NCI-H748 treated with DMSO at 0.1 percent for 48 hours (cell line): ENCODE measurements around the gene TMEM129.
"Not testable (repeated sequence)": the region's sequence is repeated elsewhere in the genome, so short reads cannot be mapped to it uniquely, and the experiment has no call there.

ENCODE experiments used
- DNase-seq: peaks from one replicate; lab custom pipeline; 2025; lab: John Stamatoyannopoulos, UW

The TMEM129 gene

DNA sequence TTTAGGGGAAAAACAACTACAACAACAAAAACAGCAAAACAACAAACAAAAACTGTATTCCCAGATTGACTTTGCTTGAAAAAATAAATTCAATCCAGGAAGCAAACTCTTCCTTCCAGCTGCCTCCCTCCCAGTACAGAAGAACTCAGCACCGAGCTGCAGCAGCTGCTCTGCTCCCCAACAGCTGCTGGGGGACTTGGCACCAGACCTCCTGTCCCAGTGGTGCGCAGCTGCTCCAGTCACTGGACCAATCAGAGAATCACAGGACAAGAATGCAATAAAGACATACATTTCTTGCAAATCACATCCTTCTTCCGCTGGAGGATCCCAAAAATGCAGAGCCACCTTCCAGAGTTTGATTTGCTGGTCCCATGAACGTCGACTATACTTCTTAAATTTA, 25.2 kb downstream of the TMEM129 start:
- DNase-seq: no peak

DNA sequence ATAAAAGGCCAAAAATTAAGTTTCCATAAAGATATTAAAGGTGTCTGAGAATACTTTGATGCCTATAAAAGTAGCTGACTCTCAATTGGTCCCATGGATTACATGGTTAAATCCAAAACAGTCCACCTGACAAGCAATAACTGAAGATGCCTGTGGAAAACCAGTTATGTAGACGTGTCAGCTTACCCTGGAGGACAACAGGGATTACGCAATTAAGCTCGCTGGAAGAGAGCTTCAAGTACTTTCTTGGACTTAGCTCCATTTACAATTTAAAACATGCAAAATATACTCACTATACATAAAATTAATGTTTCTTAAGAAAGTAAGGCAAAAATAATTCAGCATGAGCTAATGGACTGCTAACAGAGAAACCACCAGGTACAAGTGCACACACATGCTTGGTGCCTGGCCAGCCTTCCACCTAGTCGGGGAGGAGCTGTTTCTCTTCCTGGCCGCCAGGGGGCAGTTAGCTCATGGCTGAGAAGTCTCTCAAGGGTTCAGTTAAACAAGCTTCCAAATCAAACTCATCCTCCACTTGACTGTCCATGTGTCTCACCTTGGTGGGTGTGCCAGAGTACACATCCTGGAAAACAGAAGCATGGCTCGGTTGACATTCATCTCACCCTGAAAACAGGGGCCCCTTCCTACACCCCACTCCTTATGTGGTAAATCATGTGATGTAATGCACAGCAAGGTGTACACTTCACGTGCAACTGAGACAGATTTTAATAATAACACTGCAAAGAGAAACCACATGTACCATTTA, 27.8 kb downstream of the TMEM129 start:
- peak; percentile 6 for DNase-seq

- DNase-seq: no peak
Measured at GRCh38 chr4:1691737-1692373, 29.3 kb downstream of the TMEM129 start.

- no peak for DNase-seq
Measured at GRCh38 chr4:1690698-1691097, 30.4 kb downstream of the TMEM129 start.

DNA sequence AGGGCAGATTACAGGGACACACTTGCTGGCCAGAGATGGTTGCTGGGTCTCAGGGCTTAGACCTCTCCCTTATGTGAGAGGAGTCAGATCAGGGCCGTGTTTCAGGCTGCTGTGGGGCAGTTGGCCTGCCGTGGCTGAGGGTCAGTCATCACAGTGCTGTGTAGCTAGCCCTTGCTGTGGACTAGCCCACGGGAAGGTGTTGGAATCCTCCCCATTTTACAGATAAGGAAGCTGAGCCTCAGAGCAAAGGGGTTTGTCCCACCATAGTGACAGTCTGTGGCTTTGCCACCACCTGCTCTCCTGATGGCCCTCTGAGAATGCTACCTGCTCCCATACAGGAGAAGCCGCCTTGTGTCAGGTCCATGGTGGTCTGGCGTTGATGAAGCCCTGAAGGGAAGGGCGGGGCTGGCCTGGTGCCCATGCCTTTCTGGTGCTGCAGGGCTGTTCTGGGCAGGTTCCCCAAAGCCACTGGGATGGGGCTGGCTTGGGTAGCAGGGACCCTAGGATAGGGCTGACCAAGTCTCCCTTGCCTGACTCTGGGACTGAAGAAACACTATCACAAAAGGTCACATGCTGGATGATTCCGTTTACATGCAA, 34.6 kb downstream of the TMEM129 start:
- DNase-seq: no peak

DNA sequence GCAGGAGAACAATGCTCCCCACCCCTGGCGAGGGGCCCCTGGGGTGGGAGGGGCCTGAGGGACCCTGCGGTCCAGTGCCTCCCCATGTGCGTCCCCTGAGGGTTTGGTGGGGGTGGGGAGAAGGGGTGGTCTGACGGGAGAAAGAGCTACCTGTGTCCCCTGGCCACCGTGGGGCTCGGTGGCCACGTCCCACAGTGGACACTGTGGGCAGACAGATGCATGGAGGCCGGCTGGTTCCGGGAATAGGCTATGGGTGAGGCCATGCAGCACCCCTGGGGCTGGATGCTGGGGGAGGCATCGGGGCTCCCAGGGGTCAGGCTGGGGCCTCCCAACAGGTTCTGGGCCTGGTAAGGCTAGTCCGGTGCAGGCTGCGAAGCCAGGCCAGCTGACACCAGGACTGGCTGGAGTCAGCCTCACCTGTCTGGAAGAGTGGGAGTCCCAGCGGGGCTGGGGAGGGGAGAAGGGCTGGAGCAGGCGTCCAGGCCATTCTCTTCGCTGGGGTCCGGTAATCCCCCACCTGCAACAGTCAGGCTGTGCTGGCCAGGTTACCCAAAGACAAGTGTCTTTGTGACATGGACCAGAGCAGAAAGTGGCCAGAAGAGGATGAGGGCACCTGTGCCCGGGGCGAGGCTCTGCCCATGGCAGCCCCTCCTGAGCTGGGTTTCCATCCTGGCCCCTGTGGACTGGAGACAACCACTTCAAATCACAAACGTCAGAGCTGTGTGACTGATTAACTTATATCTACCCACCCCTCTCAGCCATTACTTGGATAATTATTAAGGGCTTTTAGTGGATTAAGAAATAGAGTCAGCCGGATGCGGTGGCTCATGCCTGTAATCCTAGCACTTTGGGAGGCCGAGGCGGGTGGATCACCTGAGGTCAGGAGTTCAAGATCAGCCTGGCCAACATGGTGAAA, 35.6 kb downstream of the TMEM129 start:
- no peak for DNase-seq

GRCh38 chr4:1684506-1685234, 36.5 kb downstream of the TMEM129 start:
- DNase-seq: no peak

- peak; percentile 9 for DNase-seq
Measured at GRCh38 chr4:1683736-1684505, 37.2 kb downstream of the TMEM129 start, which contains the start of gene FAM53A. TSS of gene FAM53A (minus strand) at chr4:1684313. CDS start at chr4:1668741, 15,572 bp downstream.

DNA sequence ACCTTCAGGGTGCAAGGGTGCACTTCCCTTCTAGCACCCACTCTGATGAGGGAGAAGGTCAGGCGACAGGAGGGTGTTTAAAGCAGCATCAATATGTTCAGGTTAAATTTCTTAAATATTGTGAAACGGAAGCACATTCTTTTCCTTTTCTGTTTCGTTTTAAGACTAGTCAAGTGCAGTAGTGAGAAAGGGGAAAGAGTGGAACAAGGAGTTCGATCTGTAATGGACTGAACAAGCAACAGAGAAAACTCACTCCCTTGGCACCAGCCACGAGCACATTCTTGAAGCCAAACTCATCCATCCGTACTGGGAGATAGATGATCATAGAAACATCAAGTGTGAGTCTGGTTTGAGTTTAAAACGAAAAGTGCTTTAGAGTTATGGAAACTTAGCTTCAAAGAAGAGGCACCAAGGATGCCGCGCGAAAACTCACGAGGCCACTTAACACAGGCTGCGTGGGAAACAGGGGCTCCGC, 37.8 kb downstream of the TMEM129 start:
- no peak for DNase-seq

DNA sequence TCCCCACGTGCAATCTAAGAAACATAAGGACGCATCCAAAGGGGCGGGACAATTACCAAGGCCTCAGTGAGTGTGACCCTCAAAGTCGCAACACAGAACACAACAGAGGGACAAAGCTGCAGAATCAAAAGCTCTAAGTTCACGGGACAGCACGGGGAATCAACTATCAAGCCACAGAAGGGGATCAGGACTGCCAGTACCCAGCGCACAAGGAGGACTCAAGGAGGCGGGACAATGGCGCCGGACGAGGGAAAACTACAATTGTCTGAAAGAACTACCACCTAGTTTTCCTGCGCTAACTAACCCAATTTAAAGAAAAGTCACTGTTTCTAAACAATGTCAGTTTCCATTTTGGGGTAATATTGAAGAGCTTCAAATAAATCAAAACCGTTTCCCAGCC, 38.3 kb downstream of the TMEM129 start:
- no peak for DNase-seq

DNA sequence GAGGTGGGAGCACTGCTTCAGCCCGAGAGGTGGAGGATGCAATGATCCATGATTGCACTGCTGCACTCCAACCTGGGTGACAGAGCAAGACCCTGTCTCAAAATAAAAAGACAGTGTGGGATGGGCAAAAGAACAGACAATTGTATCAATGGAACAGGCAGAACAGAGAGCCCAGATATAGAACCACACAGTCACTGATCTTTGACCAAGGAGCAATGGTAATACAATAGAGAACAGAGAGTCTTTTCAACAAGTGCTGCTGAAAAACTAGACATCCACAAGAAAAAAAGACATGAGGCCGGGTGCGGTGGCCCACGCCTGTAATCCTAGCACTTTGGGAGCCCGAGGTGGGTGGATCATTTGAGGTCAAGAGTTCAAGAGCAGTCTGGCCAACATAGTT, 42.9 kb downstream of the TMEM129 start:
- no peak for DNase-seq

DNA sequence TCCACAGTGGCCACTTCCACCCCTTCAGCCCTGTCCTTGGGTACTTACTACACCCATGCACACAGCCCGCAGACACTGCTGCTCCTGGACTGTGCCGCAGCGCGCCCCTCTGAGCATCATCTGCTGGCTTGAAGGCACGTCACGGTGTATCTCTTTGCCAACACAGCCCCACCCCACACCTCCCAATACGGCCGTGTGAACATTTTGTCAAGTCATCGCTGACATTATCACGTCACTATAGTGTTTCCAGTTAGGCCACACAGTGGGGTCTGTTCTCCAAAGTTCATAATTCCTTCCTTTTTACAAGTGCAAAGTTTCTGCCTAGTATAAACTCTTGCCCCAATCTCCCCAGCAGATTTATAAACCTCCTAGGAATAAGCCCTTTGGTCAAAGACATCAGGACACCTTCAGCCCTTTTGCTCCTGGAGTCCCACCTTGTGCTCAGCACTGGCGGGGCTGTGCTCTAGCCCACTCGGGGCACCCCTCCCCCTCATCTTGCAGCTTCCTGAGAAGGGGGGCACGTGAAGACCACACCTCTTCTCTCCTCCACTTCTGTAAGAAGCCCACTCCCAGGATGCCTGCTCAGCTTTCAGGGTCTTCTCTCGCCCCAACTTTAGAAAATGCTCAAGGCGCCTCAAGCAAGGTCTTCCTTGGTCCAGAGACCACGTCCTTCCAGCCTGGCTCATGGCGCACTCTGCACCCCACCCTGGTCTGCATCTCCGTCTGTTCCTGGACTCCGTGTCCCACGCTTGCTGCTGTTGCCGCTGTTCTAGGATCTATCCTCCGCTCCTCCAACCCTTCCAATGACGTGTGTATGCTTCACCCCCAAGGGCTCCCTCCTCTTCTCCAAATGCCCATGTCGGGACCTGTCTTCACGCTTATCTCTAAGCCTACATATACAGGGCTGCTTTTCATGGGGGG, 44.3 kb downstream of the TMEM129 start:
- no peak for DNase-seq

DNA sequence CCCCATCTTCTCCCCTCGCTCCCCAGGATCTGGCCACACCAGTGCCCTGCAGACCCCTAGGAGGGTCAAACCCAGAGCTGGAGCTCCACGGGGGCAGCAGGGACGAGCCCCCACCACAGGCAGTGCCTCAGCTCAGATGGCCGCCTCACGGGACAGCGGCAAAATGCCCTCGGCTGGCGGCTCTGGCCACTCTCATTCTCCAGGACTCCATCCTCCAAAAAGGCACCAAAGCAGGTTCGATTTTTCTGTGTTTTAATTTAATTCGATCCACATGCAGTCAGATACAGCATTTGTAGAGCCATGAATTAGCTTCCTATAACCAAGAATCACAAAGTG, 45.4 kb downstream of the TMEM129 start:
- DNase-seq: no peak

GRCh38 chr4:1675136-1675801, 45.9 kb downstream of the TMEM129 start:
- no peak for DNase-seq

GRCh38 chr4:1674682-1675081, 46.4 kb downstream of the TMEM129 start:
- no peak for DNase-seq

GRCh38 chr4:1673671-1674070, 47.5 kb downstream of the TMEM129 start:
- no peak for DNase-seq

- DNase-seq: not testable (repeated sequence)
Measured at GRCh38 chr4:1671011-1671410, 50.1 kb downstream of the TMEM129 start.

DNA sequence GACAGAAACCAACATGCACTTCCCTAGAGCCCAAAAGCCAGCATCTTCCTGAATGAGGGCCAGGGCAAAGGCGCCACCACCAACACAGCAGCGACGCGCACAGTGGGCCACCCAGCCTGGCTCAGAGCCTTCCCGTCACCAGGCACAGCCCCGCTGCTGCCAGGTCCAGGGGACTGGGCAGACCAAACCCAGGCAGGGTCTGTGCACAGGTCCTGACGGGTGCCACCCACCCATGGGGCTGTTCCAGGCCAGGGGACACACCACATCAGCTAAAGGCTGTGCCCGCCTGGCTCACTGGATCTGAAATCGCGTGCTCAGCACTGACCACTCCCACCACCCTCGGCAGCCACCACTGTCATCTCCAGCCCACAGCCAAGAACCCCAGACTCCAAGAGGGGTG, 50.8 kb downstream of the TMEM129 start:
- no peak for DNase-seq

- DNase-seq: no peak
Measured at GRCh38 chr4:1669850-1670249, 51.3 kb downstream of the TMEM129 start.
